RWPE2 (cell line): ENCODE measurements around the gene SLC15A2.
"Not testable (repeated sequence)": the region's sequence is repeated elsewhere in the genome, so short reads cannot be mapped to it uniquely, and the experiment has no call there.

Experiments
- ATAC-seq: fragments of 200-7000 bp; cut with Tn5 transposase; 3 replicates; pipeline ENCODE4 v1.9.1; 2021; ENCODE audit warnings: low read depth
- DNase-seq: peaks from one replicate; pipeline ENCODE4 v3.0.0-alpha.2; 2020; ENCODE audit warnings: low spot score
- H3K27ac ChIP-seq: fragments of 450-650 bp; 2 replicates; pipeline ENCODE4 v1.5.1; 2017; ENCODE audit warnings: mild to moderate bottlenecking; ENCODE audit not compliant: poor library complexity, severe bottlenecking
- H3K27me3 ChIP-seq: fragments of 250-450 bp; sonication (Bioruptor Pico); 2 replicates; pipeline ENCODE4 v1.5.1; 2021; ENCODE audit warnings: mild to moderate bottlenecking, moderate library complexity; ENCODE audit not compliant: insufficient read depth, poor library complexity, severe bottlenecking
- H3K36me3 ChIP-seq: fragments of 250-450 bp; sonication (Bioruptor Pico); 2 replicates; pipeline ENCODE4 v1.5.1; 2020; ENCODE audit warnings: low read depth, mild to moderate bottlenecking, moderate library complexity
- H3K4me1 ChIP-seq: fragments of 250-450 bp; sonication (Bioruptor Pico); 2 replicates; pipeline ENCODE4 v1.5.1; 2021; ENCODE audit warnings: mild to moderate bottlenecking, moderate library complexity; ENCODE audit not compliant: insufficient read depth, poor library complexity, severe bottlenecking
- H3K4me3 ChIP-seq: fragments of 250-450 bp; sonication (Bioruptor Pico); 2 replicates; pipeline ENCODE4 v1.5.1; 2021; ENCODE audit warnings: mild to moderate bottlenecking, moderate library complexity; ENCODE audit not compliant: severe bottlenecking
- H3K9me3 ChIP-seq: fragments of 250-450 bp; sonication (Bioruptor Pico); 2 replicates; pipeline ENCODE4 v1.5.1; 2021; ENCODE audit warnings: mild to moderate bottlenecking, moderate library complexity; ENCODE audit not compliant: severe bottlenecking
- CTCF ChIP-seq: fragments of 450-650 bp; IDR thresholded peaks from one replicate; pipeline ENCODE4 v1.5.1; 2017; ENCODE audit warnings: mild to moderate bottlenecking, moderate library complexity; ENCODE audit not compliant: poor library complexity, severe bottlenecking

SLC15A2 gene

DNA sequence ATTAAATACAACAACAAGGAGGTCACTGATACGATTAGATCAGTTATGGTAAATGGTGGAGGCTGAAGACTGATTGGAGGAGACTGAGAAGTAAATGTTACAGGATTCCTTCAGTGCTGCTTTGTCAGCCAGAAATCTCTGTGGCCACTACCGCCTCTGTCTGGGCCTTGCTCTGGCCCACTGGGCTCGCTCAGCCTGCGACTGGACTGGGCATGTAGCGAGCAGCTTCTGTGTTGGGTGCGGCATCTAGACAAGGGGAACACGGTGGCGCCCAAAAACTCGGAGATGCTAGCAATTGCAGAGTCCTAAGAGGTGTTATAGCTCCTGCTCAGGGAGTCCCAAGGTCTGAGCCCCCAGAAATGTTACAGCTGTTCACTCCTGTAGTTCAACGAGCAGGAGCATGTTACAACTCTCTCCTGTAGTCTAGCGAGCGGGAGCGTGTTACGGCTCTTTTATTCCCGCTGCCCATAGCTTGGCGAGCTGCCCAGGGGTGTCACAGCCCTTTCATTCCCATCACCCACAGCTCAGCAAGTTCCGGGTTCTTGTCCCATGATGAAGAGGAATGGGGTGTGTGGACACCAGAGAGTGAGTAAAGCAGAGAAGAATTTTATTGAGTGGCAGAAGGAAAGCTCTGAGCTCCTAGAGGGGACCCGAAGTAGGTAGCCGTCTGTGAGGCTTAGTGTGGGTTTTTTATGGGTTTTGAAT, 24.7 kb downstream of the SLC15A2 start:
- peak; percentile 58 for DNase-seq
- Histone ChIP-seq H3K4me3 (no peak overlapping the region), H3K27me3 (no peaks in the 10 kb centered on the region), H3K27ac (no peak overlapping the region), H3K36me3 (no peaks in the 10 kb centered on the region), H3K4me1 (peaks cover 4% of the 10 kb centered on the region), H3K9me3 (no peaks in the 10 kb centered on the region)
- TF ChIP-seq CTCF = no peak
- peak; percentile 45; the same call in 2 of the 3 replicates for ATAC-seq

- DNase-seq (no peak), ATAC-seq (no peak)
- no peak overlapping the region for H3K4me3 ChIP-seq
- no peak overlapping the region for H3K27ac ChIP-seq
- TF ChIP-seq CTCF = no peak
- no peaks in the 10 kb centered on the region for H3K9me3 ChIP-seq
- no peaks in the 10 kb centered on the region for H3K4me1 ChIP-seq
- no peaks in the 10 kb centered on the region for H3K27me3 ChIP-seq
- no peaks in the 10 kb centered on the region for H3K36me3 ChIP-seq
These were observed 30.5 kb downstream of the SLC15A2 start for GRCh38 chr3:121924734-121925133.

- ATAC-seq (no peak), DNase-seq (no peak)
- Histone ChIP-seq H3K27ac (no peak overlapping the region), H3K4me3 (no peak overlapping the region), H3K4me1 (no peaks in the 10 kb centered on the region), H3K9me3 (no peaks in the 10 kb centered on the region), H3K36me3 (no peaks in the 10 kb centered on the region), H3K27me3 (no peaks in the 10 kb centered on the region)
- no peak for TF ChIP-seq CTCF
These were observed 32.2 kb downstream of the SLC15A2 start for GRCh38 chr3:121926380-121926779.

DNA sequence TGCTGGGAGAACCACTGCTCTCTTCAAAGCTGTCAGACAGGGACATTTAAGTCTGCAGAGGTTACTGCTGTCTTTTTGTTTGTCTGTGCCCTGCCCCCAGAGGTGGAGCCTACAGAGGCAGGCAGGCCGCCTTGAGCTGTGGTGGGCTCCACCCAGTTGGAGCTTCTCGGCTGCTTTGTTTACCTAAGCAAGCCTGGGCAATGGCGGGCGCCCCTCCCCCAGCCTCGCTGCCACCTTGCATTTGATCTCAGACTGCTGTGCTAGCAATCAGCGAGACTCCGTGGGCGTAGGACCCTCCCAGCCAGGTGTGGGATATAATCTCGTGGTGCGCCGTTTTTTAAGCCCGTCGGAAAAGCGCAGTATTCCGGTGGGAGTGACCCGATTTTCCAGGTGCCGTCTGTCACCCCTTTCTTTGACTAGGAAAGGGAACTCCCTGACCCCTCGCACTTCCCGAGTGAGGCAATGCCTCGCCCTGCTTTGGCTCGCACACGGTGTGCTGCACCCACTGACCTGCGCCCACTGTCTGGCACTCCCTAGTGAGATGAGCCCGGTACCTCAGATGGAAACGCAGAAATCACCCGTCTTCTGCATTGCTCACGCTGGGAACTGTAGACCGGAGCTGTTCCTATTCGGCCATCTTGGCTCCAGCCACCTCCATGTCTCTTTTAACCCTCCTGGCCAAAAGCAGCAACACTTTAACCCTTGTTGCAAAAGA, 44.1 kb downstream of the SLC15A2 start:
- peaks cover 13% of the 10 kb centered on the region for H3K4me1 ChIP-seq
- H3K4me3 ChIP-seq, H3K27ac ChIP-seq, DNase-seq, H3K27me3 ChIP-seq, H3K36me3 ChIP-seq, H3K9me3 ChIP-seq, ATAC-seq: not testable (repeated sequence)

GRCh38 chr3:121941592-121941991, 47.4 kb downstream of the SLC15A2 start:
- no peak overlapping the region for H3K4me3 ChIP-seq
- DNase-seq = no peak
- no peaks in the 10 kb centered on the region for H3K27me3 ChIP-seq
- no peak for TF ChIP-seq CTCF
- no peaks in the 10 kb centered on the region for H3K36me3 ChIP-seq
- H3K9me3 ChIP-seq = no peaks in the 10 kb centered on the region
- H3K4me1 ChIP-seq = peaks cover 13% of the 10 kb centered on the region
- ATAC-seq = no peak
- H3K27ac ChIP-seq = peak overlapping the region; percentile 19
